ENCODE data around the gene CHD6.

DNA sequence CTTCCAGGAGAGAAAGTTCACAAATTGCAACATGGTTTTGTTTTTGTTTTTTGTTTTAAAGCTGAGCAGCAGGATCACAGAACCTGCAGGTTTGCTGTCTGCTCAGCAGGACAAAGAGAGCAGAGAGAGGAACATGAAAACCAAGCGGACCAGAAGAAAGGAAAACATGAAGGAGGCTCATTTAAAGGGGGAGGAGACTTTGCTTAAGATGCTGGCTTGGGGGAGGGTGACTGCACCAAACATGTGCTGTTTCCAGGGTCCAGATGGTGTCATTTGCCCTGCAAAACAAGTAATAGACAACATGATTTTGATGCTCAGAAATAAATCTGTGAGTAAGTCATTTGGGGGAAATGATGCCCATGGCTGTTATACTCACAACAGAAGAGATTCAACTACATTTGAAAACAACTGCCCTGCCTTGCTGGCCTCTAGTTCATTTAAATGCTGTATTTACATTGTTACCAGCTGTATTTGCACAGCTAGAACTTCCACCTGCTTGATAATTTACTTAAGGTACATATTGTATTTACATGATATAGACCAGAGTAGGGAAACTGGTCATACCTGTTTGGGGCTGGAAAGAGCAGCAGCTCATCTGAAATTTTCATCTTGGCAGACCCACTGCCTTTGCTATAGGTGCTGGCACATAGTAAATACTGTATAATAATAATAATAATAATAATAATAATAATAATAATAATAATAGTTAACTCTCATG, 32.2 kb upstream of the CHD6 start:
- TF ChIP-seq, protein P1, sequence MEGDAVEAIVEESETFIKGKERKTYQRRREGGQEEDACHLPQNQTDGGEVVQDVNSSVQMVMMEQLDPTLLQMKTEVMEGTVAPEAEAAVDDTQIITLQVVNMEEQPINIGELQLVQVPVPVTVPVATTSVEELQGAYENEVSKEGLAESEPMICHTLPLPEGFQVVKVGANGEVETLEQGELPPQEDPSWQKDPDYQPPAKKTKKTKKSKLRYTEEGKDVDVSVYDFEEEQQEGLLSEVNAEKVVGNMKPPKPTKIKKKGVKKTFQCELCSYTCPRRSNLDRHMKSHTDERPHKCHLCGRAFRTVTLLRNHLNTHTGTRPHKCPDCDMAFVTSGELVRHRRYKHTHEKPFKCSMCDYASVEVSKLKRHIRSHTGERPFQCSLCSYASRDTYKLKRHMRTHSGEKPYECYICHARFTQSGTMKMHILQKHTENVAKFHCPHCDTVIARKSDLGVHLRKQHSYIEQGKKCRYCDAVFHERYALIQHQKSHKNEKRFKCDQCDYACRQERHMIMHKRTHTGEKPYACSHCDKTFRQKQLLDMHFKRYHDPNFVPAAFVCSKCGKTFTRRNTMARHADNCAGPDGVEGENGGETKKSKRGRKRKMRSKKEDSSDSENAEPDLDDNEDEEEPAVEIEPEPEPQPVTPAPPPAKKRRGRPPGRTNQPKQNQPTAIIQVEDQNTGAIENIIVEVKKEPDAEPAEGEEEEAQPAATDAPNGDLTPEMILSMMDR (conservative IDR thresholded peaks at IDR 0.05): no peak
- no peak for TF ChIP-seq ZFX (IDR thresholded peaks at IDR 0.05)

All from C4-2B (cell line).